ENCODE results near the gene GAPDH.

The GAPDH gene

DNA sequence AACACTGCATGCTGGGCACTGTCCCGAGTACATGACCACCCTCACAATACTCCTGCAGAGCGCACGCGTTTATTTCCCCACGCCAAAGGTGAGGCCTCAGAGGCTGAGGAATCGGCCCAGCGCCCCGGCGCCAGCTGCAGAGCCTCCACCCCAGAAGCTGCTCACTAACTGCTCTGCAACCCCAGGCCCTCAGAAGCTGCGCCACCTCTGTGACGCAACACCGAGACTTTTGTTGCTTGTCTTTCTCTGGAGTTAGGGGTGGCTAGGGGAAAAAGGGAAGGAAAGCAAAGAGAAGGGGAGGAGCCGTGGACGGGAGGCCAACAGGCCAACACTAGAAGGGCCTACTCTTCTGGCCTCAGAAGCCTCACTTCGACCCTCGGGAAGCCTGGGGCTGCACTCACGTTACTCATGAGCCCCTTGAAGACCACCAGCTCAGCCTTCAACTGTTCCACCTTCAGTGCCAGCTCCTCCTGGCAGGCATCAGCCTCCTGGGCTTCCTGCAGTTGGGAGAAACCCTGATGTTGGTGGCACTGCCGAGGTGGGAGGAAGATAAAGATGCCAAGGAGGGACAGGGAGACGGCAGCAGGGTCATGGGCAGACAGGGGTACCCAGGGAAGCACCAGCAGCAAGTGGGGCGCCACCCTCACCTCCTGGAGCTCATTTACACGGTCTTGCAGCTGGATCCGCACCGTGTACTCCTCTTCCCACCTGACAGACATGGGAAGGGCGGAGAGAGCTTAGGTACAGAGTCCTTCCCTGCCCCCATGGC is 16.2 kb downstream of the GAPDH start:
- DNase-seq (ENCODE audit: low read depth), result no peak
- TF ChIP-seq, protein P1, sequence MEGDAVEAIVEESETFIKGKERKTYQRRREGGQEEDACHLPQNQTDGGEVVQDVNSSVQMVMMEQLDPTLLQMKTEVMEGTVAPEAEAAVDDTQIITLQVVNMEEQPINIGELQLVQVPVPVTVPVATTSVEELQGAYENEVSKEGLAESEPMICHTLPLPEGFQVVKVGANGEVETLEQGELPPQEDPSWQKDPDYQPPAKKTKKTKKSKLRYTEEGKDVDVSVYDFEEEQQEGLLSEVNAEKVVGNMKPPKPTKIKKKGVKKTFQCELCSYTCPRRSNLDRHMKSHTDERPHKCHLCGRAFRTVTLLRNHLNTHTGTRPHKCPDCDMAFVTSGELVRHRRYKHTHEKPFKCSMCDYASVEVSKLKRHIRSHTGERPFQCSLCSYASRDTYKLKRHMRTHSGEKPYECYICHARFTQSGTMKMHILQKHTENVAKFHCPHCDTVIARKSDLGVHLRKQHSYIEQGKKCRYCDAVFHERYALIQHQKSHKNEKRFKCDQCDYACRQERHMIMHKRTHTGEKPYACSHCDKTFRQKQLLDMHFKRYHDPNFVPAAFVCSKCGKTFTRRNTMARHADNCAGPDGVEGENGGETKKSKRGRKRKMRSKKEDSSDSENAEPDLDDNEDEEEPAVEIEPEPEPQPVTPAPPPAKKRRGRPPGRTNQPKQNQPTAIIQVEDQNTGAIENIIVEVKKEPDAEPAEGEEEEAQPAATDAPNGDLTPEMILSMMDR (conservative IDR thresholded peaks at IDR 0.05; ENCODE audit: control insufficient read depth, insufficient read depth, low read depth, low read length), result no peak
- H3K4me3 ChIP-seq (ENCODE audit: control insufficient read depth, low read depth, low read length), result no peak overlapping the region

DNA sequence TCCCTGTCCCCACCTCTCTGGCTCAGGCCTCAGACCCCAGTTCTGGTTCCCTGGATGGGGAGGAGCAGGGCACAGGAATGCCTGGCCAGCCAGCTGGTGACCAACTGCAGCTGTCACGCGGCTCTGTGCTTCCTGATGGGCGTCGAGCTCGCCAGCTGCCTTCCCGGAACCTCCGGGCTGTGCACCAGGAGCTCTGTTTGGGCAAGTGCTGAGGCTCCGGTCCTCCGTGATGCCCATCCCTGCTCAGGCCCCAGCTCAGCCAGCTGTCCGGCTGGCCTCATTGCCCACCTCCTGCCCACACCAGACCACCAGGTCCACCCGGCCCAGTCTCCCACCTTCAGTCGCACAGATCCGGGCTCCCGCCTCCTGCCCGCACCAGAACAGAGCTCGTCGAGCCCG is 16.7 kb downstream of the GAPDH start:
- DNase-seq (ENCODE audit: low read depth), result no peak
- TF ChIP-seq, protein P1 (conservative IDR thresholded peaks at IDR 0.05; ENCODE audit: control insufficient read depth, insufficient read depth, low read depth, low read length), result no peak
- no peak overlapping the region for H3K4me3 ChIP-seq (ENCODE audit: control insufficient read depth, low read depth, low read length)

DNA sequence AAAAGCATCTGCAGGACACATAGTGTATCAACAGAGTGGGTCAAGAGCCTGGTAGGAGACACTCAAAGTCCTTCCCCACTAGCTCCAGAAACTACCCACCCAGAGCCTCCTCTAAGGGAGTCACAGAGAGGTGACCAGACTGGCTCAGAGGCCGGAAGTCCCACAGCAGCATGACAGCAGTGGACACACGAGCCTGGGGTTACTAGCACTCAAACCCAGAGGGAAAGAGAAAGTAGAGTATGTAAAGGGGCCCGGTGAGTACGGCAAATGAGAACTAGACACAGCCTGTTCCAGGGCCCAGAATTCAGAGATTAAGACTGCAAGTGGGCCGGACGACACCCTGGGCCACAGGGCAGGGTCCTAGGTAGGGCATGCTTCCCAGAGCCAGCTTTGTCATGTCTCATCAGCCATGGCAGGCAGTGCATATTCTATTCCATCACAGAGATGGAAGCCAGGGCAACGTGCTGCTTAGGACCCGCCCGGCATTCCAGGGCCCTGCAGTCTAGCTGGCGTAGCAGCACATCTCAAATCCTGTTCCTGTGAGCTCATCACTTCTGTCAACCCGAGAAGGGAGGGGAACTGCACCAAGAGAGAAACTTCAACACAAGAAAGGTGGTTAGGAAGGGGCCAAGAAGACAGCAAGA is 17.3 kb downstream of the GAPDH start:
- DNase-seq (ENCODE audit: low read depth), result peak; percentile 73
- TF ChIP-seq, protein P1 (conservative IDR thresholded peaks at IDR 0.05; ENCODE audit: control insufficient read depth, insufficient read depth, low read depth, low read length), result no peak
- peak overlapping the region; percentile 17 for H3K4me3 ChIP-seq (ENCODE audit: control insufficient read depth, low read depth, low read length)

DNA sequence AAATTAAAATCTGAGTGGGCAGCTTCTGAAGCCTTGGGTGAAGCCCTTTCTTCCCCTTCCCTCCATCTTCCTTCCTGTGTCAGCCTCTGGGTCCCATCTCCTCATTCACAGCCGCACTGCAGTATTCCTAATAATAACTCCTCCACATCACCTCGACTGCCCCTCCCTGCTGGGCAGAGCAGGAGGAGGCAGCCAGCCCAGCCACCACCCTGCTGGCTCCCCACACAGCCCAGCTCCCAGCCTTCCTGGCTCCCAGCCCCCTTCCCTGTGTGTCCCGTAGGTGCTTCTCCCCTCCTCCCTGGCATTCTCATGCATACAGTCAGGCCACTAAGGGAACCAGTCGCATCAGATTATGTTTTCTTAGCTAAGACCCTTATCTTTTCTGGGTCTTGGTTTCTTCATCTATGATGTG is 17.8 kb downstream of the GAPDH start:
- DNase-seq (ENCODE audit: low read depth), result no peak
- H3K4me3 ChIP-seq (ENCODE audit: control insufficient read depth, low read depth, low read length), result peak overlapping the region; percentile 17
- TF ChIP-seq, protein P1 (conservative IDR thresholded peaks at IDR 0.05; ENCODE audit: control insufficient read depth, insufficient read depth, low read depth, low read length), result no peak

DNA sequence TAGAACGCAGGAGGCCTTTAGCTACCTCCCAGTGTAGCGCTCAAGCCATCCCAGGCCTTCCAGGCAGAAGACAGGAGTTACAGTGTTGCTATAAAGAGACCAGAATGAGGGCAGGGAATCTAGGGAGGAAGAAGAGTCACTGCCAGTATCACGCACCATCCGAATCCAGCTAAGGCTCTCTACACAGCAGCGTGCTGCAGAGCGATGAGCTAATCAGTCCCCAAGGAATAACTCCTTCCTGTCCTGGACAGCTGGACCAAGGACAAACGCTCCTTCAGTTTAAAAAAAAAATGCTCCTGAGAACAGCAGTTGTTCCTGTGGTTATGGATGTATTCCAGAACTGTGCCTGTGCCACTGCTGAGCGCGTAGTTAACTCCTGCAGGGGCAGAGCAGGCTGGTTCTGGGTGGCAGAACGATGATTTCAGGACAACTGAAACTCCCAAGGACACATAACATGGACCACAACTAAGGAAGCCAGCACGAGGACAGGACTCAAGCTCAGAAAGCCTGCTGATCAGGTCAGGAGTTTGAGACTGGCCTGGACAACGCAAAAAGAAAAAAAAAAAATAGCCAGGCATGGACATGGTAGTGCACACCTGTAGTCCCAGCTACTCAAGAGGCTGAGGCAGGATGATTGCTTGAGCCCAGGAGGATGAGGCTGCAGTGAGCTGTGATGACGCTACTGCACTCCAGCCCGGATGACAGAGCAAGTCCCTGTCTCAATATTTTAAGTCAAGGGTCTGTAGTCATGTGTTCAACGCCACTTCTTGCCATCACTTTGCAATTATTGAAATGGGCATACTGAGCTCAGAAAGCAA is 18.9 kb downstream of the GAPDH start:
- TF ChIP-seq, protein P1 (conservative IDR thresholded peaks at IDR 0.05; ENCODE audit: control insufficient read depth, insufficient read depth, low read depth, low read length), result no peak
- peak; percentile 94 for DNase-seq (ENCODE audit: low read depth)
- peak overlapping the region; percentile 68 for H3K4me3 ChIP-seq (ENCODE audit: control insufficient read depth, low read depth, low read length)

DNA sequence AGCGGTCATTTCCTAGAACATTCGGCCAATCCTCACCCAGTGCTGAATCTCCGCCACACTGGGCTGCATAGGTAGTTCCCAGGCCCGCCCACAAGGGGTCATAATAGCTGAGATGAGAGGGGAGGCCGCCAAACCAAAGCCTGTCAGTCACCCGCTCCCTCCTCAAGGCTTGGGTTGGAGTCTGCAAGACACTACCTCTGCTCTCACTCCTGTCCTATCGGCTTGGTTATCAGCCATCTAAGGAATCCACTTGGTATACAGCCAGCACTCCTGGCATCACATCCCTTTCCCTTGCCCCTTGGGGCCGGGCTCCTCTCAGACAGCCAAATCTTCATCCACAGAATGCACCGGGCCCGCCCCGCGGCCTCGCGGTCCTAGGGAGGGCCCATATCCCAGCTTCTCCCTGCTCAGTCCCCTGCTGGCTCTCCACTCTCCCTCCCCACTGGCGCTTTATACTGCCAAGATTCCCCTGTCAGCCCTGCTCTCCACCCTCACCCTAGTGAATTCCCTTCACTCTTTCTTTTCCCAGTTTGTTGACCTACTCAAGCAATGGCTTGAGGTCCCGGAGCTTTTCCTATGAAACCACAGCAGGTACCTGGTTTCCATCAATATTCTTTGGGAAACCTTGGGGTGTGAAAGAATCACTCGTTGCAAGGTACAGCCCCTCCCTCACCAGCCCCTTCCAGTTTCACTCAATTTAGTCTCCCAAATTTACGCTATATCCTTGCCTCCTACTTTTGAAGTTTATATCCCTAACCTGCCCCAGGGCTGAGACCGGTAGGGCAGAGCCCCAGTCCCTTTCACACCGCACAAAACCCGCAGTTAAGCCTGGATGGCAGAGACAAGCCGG is 20.1 kb downstream of the GAPDH start:
- TF ChIP-seq, protein P1 (conservative IDR thresholded peaks at IDR 0.05; ENCODE audit: control insufficient read depth, insufficient read depth, low read depth, low read length), result peak; percentile 61
- peak; percentile 78 for DNase-seq (ENCODE audit: low read depth)
- H3K4me3 ChIP-seq (ENCODE audit: control insufficient read depth, low read depth, low read length), result peak overlapping the region; percentile 68

All from fibroblast of mammary gland (primary cell).